Breast epithelium (tissue), 3 donors: Measurements from ENCODE around the gene CENPQ.

ENCODE experiments used
- POLR2A ChIP-seq: fragments of 450-650 bp; IDR thresholded peaks from one replicate; pipeline ENCODE4 v1.6.1; 2016; ENCODE audit warnings: antibody characterized with exemption, mild to moderate bottlenecking, moderate library complexity
- TF ChIP-seq, protein P1 (sequence below), 3 donors: fragments of 450-650 bp; IDR thresholded peaks; one replicate each; pipeline ENCODE4 v1.5.1; 2016 to 2017; ENCODE audit warnings: antibody characterized with exemption in 3 of 3, mild to moderate bottlenecking in 3 of 3, moderate library complexity in 3 of 3

DNA sequence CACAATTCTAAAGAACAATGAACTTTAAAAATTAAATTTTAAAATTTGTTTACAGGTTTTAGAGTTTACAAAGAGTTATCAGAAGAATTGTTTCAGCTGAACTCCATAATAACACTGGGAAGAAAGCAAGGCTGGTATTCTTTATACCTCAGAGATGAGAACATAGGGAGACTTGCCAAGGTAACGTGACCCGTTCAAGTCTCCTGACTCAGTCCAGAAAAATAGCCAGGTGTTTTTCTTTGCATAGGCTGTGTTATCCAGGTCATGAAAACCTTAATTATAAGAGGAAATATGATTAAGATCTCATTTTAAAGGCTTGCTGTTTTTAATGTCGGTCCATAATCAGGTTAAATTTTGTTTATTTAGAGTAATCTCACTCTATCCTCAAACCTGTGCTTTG, 78.8 kb downstream of the CENPQ start:
- TF ChIP-seq, protein P1, sequence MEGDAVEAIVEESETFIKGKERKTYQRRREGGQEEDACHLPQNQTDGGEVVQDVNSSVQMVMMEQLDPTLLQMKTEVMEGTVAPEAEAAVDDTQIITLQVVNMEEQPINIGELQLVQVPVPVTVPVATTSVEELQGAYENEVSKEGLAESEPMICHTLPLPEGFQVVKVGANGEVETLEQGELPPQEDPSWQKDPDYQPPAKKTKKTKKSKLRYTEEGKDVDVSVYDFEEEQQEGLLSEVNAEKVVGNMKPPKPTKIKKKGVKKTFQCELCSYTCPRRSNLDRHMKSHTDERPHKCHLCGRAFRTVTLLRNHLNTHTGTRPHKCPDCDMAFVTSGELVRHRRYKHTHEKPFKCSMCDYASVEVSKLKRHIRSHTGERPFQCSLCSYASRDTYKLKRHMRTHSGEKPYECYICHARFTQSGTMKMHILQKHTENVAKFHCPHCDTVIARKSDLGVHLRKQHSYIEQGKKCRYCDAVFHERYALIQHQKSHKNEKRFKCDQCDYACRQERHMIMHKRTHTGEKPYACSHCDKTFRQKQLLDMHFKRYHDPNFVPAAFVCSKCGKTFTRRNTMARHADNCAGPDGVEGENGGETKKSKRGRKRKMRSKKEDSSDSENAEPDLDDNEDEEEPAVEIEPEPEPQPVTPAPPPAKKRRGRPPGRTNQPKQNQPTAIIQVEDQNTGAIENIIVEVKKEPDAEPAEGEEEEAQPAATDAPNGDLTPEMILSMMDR (IDR thresholded peaks at IDR 0.05) = no peak
- TF ChIP-seq POLR2A = no peak
